HepG2 (cell line): ENCODE results near the gene RAP2A. TPM values are rescaled to one million over a fixed set of nuclear protein-coding genes. Genes with fewer than 3 reads are reported as not detected.

Experiments used
- ETV5 ChIP-seq: IDR thresholded peaks from 2 replicates; pipeline ENCODE4 v1.6.1; 2018; ENCODE audit warnings: missing biosample characterization, missing genetic modification reagents, inconsistent platforms, borderline replicate concordance
- FIP1L1 ChIP-seq: fragments of 200-400 bp; formaldehyde crosslinking; IDR thresholded peaks from 2 replicates; pipeline ENCODE4 v1.6.1; 2018; ENCODE audit warnings: low read depth, mild to moderate bottlenecking, low read length, moderate library complexity, borderline replicate concordance; ENCODE audit not compliant: insufficient read depth
- FOXK2 ChIP-seq: fragments of 450-650 bp; IDR thresholded peaks from 2 replicates; pipeline ENCODE4 v1.6.1; 2016
- GABPA ChIP-seq, 2 experiments: IDR thresholded peaks; 2 replicates each; pipeline ENCODE4 v1.6.1; 2011 to 2016; ENCODE audit warnings: low read depth in 2 of 2, low read length in 1 of 2, missing biosample characterization in 1 of 2, missing genetic modification characterization in 1 of 2
- HNRNPL ChIP-seq: fragments of 200-400 bp; formaldehyde crosslinking; IDR thresholded peaks from 2 replicates; pipeline ENCODE4 v1.6.1; 2017; ENCODE audit warnings: mild to moderate bottlenecking, low read depth, low read length
- MAFF ChIP-seq: IDR thresholded peaks from 2 replicates; pipeline ENCODE4 v1.6.1; 2011; ENCODE audit warnings: low read depth, low read length, improper control_type of control experiment
- MAFK ChIP-seq, 2 experiments: IDR thresholded peaks in 1 of 2; conservative IDR thresholded peaks in 1 of 2; 2 replicates each; pipeline ENCODE4 v1.6.1; 2011; ENCODE audit warnings: improper control_type of control experiment in 2 of 2, low read length in 2 of 2
- MIER3 ChIP-seq: IDR thresholded peaks from 2 replicates; pipeline ENCODE4 v1.6.1; 2016; ENCODE audit warnings: missing compliant biosample characterization, borderline replicate concordance
- MXD1 ChIP-seq: sonication (generic); formaldehyde crosslinking; IDR thresholded peaks from 2 replicates; pipeline ENCODE4 v1.4.0; 2020; ENCODE audit warnings: mild to moderate bottlenecking, missing genetic modification reagents
- REXO4 ChIP-seq: sonication (generic); formaldehyde crosslinking; IDR thresholded peaks from 2 replicates; pipeline ENCODE4 v1.8.0; 2022; ENCODE audit warnings: missing genetic modification reagents, mild to moderate bottlenecking, borderline replicate concordance
- RFX1 ChIP-seq: fragments of 450-650 bp; IDR thresholded peaks from 2 replicates; pipeline ENCODE4 v1.6.1; 2017
- SMAD3 ChIP-seq: sonication (generic); formaldehyde crosslinking; IDR thresholded peaks from 2 replicates; pipeline ENCODE4 v1.4.0; 2020; ENCODE audit warnings: missing genetic modification reagents
- USF2 ChIP-seq, 2 experiments: sonication (generic) in 1 of 2; formaldehyde crosslinking in 1 of 2; IDR thresholded peaks; 2 replicates each; pipeline versions ENCODE4 v1.5.1 to v1.6.1; 2011 to 2020; ENCODE audit warnings: borderline replicate concordance in 1 of 2, low read depth in 1 of 2, low read length in 1 of 2, mild to moderate bottlenecking in 1 of 2, missing genetic modification reagents in 1 of 2, moderate library complexity in 1 of 2
- ZNF101 ChIP-seq: sonication (generic); formaldehyde crosslinking; IDR thresholded peaks from 2 replicates; pipeline ENCODE4 v1.4.0; 2020; ENCODE audit warnings: mild to moderate bottlenecking, low read depth, missing genetic modification reagents, borderline replicate concordance
- ZNF33A ChIP-seq: sonication (generic); formaldehyde crosslinking; IDR thresholded peaks from 2 replicates; pipeline ENCODE4 v1.5.1; 2020; ENCODE audit warnings: missing genetic modification reagents, mild to moderate bottlenecking, moderate library complexity, borderline replicate concordance
- ZNF441 ChIP-seq: sonication (generic); formaldehyde crosslinking; IDR thresholded peaks from 2 replicates; pipeline ENCODE4 v1.7.0; 2021; ENCODE audit warnings: missing genetic modification reagents, borderline replicate concordance
- ZNF567 ChIP-seq: sonication (generic); formaldehyde crosslinking; IDR thresholded peaks from 2 replicates; pipeline ENCODE4 v1.8.1; 2023; ENCODE audit warnings: mild to moderate bottlenecking, missing genetic modification reagents, borderline replicate concordance
- ZNF576 ChIP-seq: sonication (generic); formaldehyde crosslinking; IDR thresholded peaks from 2 replicates; pipeline ENCODE4 v1.4.0; 2020; ENCODE audit warnings: mild to moderate bottlenecking, missing genetic modification reagents
- ZSCAN30 ChIP-seq: sonication (generic); formaldehyde crosslinking; IDR thresholded peaks from 2 replicates; pipeline ENCODE4 v1.5.0; 2020; ENCODE audit warnings: mild to moderate bottlenecking, missing genetic modification reagents
- ZSCAN31 ChIP-seq: sonication (generic); formaldehyde crosslinking; IDR thresholded peaks from 2 replicates; pipeline ENCODE4 v1.5.0; 2020; ENCODE audit warnings: low read depth, mild to moderate bottlenecking, missing genetic modification reagents
- polyA plus RNA-seq, 8 experiments: library from polyadenylated mRNA; depleted of rRNA in 3 of 8; stranded (reverse) in 7 of 8; unstranded in 1 of 8; fragments of >200 nt; fragmentation: Illumina TruSeq in 4 of 8; extraction: Trizol in 4 of 8; gene quantifications; 2 replicates each; pipeline versions ENCODE4 v1.2.1 to v1.2.3, GENCODE V29; 2011 to 2016; ENCODE audit warnings: low read depth in 4 of 8, missing spikeins in 1 of 8, mixed read lengths in 1 of 8; ENCODE audit not compliant: insufficient read depth in 1 of 8
- total RNA-seq, 5 experiments: library from RNA; depleted of rRNA; stranded (reverse); fragments of >200 nt; fragmentation: Illumina TruSeq; extraction: Trizol; gene quantifications; 2 replicates each; pipeline ENCODE4 v1.2.3, GENCODE V29; 2016; ENCODE audit warnings: low read depth in 1 of 5
- TF ChIP-seq, protein P1 (sequence below): sonication (generic); formaldehyde crosslinking; IDR thresholded peaks from 2 replicates; pipeline ENCODE4 v1.4.0; 2020; ENCODE audit warnings: missing genetic modification reagents

RAP2A gene
- total and polyA plus RNA-seq, 2 of the 13 experiments (the other 11 are each of a cell fraction or from before 2014, with no cell fraction given), result 9.9 to 23.1 TPM

DNA sequence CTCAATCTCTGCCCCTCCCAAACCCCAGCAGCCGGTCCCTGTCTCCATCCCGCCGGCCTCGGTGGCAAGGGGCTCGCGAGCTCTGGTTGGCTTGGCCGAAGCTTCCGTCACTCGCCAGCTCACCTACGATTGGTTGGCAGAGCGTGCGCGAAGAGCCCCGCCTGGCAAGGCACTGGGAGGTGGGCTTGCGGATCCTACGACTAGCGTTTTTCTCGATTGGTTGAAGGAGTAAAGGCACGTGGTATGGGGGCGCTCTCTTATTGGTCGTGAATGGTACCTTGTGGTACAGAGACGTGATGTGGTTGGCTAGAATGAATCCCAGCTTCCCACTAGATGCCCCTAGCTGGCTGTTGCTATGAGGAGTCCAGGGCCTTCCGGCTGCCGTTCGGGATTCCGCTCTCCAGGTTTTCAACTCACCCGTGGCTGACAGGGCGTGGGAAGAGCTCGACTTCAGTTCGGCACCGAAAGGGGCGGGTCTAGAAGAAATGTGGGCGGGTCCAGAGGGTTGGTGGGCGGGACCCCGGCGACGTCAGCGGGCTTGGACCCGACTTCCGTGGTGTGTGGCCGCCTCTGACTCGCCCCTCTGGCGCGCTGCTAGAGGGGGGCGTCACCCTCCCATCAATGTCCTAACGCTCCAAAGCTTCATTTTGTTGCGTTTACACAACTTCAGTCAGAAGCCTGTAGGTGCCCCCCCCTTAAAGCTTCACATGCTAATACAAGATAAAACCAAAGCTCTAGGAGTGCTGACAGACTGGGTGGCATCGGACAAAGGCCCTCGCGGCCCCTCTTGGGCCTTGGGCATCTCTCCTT, 847 bp upstream of the RAP2A start (continued):
- no peak; the same call in 1 of the 2 replicates for TF ChIP-seq ZNF33A (CRISPR knock-in tag)
- TF ChIP-seq GABPA (IDR thresholded peaks at IDR 0.05; ENCODE audit: low read depth, low read length), result peak; percentile 43; the same call in 1 of the 2 replicates
- peak; percentile 86 for TF ChIP-seq GABPA (CRISPR knock-in tag; IDR thresholded peaks at IDR 0.05; ENCODE audit: low read depth)
- TF ChIP-seq MIER3 (CRISPR knock-in tag), result peak; percentile 54; the same call in 1 of the 2 replicates
- 0 out of 2 replicates have a peak, but pooled peaks have one; percentile 62 for TF ChIP-seq ZNF567
- peak; percentile 71; the same call in 1 of the 2 replicates for TF ChIP-seq ETV5
- no peak for TF ChIP-seq MAFK (conservative IDR thresholded peaks at IDR 0.05 in 1 of 2, IDR thresholded peaks at IDR 0.05 in 1 of 2; ENCODE audit: low read length in 2 of 2)
- peak; percentile 52; the same call in 1 of the 2 replicates for TF ChIP-seq FOXK2
- TF ChIP-seq MAFF, result no peak
- peak; percentile 38; the same call in 1 of the 2 replicates for TF ChIP-seq ZSCAN31 (CRISPR knock-in tag)
- TF ChIP-seq ZSCAN30 (CRISPR knock-in tag), result no peak
- peak; percentile 96 for TF ChIP-seq USF2 (IDR thresholded peaks at IDR 0.05; ENCODE audit: low read depth, low read length)
- TF ChIP-seq USF2 (CRISPR knock-in tag; IDR thresholded peaks at IDR 0.05; ENCODE audit: borderline replicate concordance), result peak; percentile 98; the same call in 1 of the 2 replicates
- TF ChIP-seq HNRNPL, result no peak
- no peak for TF ChIP-seq ZNF101 (CRISPR knock-in tag)
- TF ChIP-seq ZNF576 (CRISPR knock-in tag), result no peak
- TF ChIP-seq ZNF441 (CRISPR knock-in tag), result peak; percentile 19; the same call in 1 of the 2 replicates
- TF ChIP-seq SMAD3 (CRISPR knock-in tag), result 0 out of 2 replicates have a peak, but pooled peaks have one; percentile 53
- peak; percentile 63; the same call in 1 of the 2 replicates for TF ChIP-seq RFX1
- TF ChIP-seq MXD1, result no peak
- TF ChIP-seq FIP1L1, result peak; percentile 41; the same call in 1 of the 2 replicates
- TF ChIP-seq, protein P1, sequence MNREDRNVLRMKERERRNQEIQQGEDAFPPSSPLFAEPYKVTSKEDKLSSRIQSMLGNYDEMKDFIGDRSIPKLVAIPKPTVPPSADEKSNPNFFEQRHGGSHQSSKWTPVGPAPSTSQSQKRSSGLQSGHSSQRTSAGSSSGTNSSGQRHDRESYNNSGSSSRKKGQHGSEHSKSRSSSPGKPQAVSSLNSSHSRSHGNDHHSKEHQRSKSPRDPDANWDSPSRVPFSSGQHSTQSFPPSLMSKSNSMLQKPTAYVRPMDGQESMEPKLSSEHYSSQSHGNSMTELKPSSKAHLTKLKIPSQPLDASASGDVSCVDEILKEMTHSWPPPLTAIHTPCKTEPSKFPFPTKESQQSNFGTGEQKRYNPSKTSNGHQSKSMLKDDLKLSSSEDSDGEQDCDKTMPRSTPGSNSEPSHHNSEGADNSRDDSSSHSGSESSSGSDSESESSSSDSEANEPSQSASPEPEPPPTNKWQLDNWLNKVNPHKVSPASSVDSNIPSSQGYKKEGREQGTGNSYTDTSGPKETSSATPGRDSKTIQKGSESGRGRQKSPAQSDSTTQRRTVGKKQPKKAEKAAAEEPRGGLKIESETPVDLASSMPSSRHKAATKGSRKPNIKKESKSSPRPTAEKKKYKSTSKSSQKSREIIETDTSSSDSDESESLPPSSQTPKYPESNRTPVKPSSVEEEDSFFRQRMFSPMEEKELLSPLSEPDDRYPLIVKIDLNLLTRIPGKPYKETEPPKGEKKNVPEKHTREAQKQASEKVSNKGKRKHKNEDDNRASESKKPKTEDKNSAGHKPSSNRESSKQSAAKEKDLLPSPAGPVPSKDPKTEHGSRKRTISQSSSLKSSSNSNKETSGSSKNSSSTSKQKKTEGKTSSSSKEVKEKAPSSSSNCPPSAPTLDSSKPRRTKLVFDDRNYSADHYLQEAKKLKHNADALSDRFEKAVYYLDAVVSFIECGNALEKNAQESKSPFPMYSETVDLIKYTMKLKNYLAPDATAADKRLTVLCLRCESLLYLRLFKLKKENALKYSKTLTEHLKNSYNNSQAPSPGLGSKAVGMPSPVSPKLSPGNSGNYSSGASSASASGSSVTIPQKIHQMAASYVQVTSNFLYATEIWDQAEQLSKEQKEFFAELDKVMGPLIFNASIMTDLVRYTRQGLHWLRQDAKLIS, result no peak
- TF ChIP-seq REXO4 (CRISPR knock-in tag), result no peak
